ENCODE measurements around the gene UBC.

GRCh38 chr12:124878795-124879516, 35.5 kb downstream of the UBC start:
- TF ChIP-seq CTCF (conservative IDR thresholded peaks at IDR 0.05; ENCODE audit: low read depth, low read length) (no peak), EZH2 (IDR thresholded peaks at IDR 0.05; ENCODE audit: borderline replicate concordance, low read depth, low read length, poor library complexity, severe bottlenecking) (no peak)

All from A673 (cell line).